ENCODE measurements around the gene DYSF.

Gene DYSF

GRCh38 chr2:71505086-71505769 lies 51.9 kb downstream of the DYSF start (continued):
- TF ChIP-seq HOXC10 (CRISPR knock-in tag; IDR thresholded peaks at IDR 0.05) (no peak), ZNF580 (tag by site-specific recombination; IDR thresholded peaks at IDR 0.05) (no peak), ZNF791 (tag by site-specific recombination; IDR thresholded peaks at IDR 0.05) (no peak), ZNF529 (tag by site-specific recombination; IDR thresholded peaks at IDR 0.05; ENCODE audit: insufficient replicate concordance) (no peak), ZNF350 (tag by site-specific recombination; IDR thresholded peaks at IDR 0.05) (no peak), ZBTB10 (tag by site-specific recombination; IDR thresholded peaks at IDR 0.05) (no peak), TRIM28 (IDR thresholded peaks at IDR 0.05; ENCODE audit: borderline replicate concordance, low read length) (no peak)
- TF ChIP-seq, protein P1, sequence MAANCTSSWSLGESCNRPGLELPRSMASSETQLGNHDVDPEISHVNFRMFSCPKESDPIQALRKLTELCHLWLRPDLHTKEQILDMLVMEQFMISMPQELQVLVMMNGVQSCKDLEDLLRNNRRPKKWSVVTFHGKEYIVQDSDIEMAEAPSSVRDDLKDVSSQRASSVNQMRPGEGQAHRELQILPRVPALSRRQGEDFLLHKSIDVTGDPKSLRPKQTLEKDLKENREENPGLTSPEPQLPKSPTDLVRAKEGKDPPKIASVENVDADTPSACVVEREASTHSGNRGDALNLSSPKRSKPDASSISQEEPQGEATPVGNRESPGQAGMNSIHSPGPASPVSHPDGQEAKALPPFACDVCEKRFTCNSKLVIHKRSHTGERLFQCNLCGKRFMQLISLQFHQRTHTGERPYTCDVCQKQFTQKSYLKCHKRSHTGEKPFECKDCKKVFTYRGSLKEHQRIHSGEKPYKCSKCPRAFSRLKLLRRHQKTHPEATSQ (tag by site-specific recombination; IDR thresholded peaks at IDR 0.05), result no peak
- TF ChIP-seq, protein P2, sequence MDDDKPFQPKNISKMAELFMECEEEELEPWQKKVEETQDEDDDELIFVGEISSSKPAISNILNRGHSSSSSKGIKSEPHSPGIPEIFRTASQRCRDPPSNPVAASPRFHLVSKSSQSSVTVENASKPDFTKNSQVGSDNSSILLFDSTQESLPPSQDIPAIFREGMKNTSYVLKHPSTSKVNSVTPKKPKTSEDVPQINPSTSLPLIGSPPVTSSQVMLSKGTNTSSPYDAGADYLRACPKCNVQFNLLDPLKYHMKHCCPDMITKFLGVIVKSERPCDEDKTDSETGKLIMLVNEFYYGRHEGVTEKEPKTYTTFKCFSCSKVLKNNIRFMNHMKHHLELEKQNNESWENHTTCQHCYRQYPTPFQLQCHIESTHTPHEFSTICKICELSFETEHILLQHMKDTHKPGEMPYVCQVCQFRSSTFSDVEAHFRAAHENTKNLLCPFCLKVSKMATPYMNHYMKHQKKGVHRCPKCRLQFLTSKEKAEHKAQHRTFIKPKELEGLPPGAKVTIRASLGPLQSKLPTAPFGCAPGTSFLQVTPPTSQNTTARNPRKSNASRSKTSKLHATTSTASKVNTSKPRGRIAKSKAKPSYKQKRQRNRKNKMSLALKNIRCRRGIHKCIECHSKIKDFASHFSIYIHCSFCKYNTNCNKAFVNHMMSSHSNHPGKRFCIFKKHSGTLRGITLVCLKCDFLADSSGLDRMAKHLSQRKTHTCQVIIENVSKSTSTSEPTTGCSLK (tag by site-specific recombination; IDR thresholded peaks at IDR 0.05), result no peak
- TF ChIP-seq, protein P3, sequence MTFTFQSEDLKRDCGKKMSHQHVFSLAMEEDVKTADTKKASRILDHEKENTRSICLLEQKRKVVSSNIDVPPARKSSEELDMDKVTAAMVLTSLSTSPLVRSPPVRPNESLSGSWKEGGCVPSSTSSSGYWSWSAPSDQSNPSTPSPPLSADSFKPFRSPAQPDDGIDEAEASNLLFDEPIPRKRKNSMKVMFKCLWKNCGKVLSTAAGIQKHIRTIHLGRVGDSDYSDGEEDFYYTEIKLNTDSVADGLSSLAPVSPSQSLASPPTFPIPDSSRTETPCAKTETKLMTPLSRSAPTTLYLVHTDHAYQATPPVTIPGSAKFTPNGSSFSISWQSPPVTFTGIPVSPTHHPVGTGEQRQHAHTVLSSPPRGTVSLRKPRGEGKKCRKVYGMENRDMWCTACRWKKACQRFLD (tag by site-specific recombination; IDR thresholded peaks at IDR 0.05), result no peak

DNA sequence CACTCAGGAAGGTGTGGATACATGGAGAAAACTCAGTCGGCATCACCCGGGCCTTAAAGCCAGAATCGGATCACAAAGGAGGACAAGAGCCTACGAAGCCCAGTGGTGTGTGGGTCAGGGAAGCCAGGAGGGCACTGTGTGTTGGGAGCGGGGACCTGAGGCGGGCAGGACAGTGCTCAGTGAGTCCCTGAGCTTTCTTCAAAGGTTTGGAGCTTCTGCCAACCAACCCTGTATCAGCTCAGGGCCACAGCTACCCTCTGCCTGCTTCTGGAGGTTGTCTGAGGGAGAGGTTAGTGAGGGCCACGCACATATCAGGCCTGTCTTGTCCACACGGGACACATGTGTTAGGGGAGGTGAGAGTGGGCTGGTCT lies 52.4 kb downstream of the DYSF start:
- no peak for TF ChIP-seq ZNF266 (tag by site-specific recombination; IDR thresholded peaks at IDR 0.05; ENCODE audit: low read depth)
- no peak for TF ChIP-seq ZNF214 (tag by site-specific recombination; IDR thresholded peaks at IDR 0.05; ENCODE audit: borderline replicate concordance)
- no peak for TF ChIP-seq ZNF624 (tag by site-specific recombination; IDR thresholded peaks at IDR 0.05)
- TF ChIP-seq BCL11A (tag by site-specific recombination; IDR thresholded peaks at IDR 0.05; ENCODE audit: low read depth), result no peak
- TF ChIP-seq MZF1 (tag by site-specific recombination; IDR thresholded peaks at IDR 0.05; ENCODE audit: borderline replicate concordance), result no peak
- TF ChIP-seq TCF7L2 (IDR thresholded peaks at IDR 0.05; ENCODE audit: borderline replicate concordance, low read depth, low read length), result no peak
- no peak for TF ChIP-seq ZNF223 (tag by site-specific recombination; IDR thresholded peaks at IDR 0.05)
- no peak for TF ChIP-seq YY1 (tag by site-specific recombination; IDR thresholded peaks at IDR 0.05)
- TF ChIP-seq ZNF202 (tag by site-specific recombination; IDR thresholded peaks at IDR 0.05; ENCODE audit: borderline replicate concordance), result no peak
- TF ChIP-seq ZFP41 (tag by site-specific recombination; IDR thresholded peaks at IDR 0.05; ENCODE audit: borderline replicate concordance), result no peak
- TF ChIP-seq SETDB1 (IDR thresholded peaks at IDR 0.05; ENCODE audit: insufficient read length, low read length), result no peak
- TF ChIP-seq ZNF785 (tag by site-specific recombination; IDR thresholded peaks at IDR 0.05), result no peak
- TF ChIP-seq ZNF174 (tag by site-specific recombination; IDR thresholded peaks at IDR 0.05), result no peak
- TF ChIP-seq ZNF558 (tag by site-specific recombination; IDR thresholded peaks at IDR 0.05), result no peak
- TF ChIP-seq, protein P4, sequence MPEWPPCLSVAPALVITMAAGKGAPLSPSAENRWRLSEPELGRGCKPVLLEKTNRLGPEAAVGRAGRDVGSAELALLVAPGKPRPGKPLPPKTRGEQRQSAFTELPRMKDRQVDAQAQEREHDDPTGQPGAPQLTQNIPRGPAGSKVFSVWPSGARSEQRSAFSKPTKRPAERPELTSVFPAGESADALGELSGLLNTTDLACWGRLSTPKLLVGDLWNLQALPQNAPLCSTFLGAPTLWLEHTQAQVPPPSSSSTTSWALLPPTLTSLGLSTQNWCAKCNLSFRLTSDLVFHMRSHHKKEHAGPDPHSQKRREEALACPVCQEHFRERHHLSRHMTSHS (tag by site-specific recombination; IDR thresholded peaks at IDR 0.05), result no peak
- no peak for TF ChIP-seq OSR2 (tag by site-specific recombination; IDR thresholded peaks at IDR 0.05)
- TF ChIP-seq ZNF837 (tag by site-specific recombination; IDR thresholded peaks at IDR 0.05), result no peak
- no peak for TF ChIP-seq ZNF133 (tag by site-specific recombination; IDR thresholded peaks at IDR 0.05)
- TF ChIP-seq SCRT1 (tag by site-specific recombination; IDR thresholded peaks at IDR 0.05; ENCODE audit: borderline replicate concordance), result no peak
- no peaks in the 10 kb centered on the region for H3K4me1 ChIP-seq (ENCODE audit: control insufficient read depth, insufficient read depth, low read length)
- ChIA-PET POLR2A (interaction anchor here (1.2 to 1.3 kb wide), 2 partner anchors 174 to 278 kb away, joined by 5 to 6 read pairs; partner anchors contain the start of genes PAIP2B and ZNF638), CTCF (interaction anchor here (0.5 to 4.1 kb wide), 7 partner anchors 39 to 1193 kb away, joined by 3 to 23 read pairs (median 4); no protein-coding TSS in a partner anchor)
- H3K36me3 ChIP-seq (ENCODE audit: control insufficient read depth in 2 of 2, insufficient read depth in 1 of 2, low read length in 2 of 2), result no peaks in the 10 kb centered on the region
- no peak overlapping the region for H3K4me3 ChIP-seq (ENCODE audit: low read depth, low read length)
- no peaks in the 10 kb centered on the region for H3K9me3 ChIP-seq (ENCODE audit: control insufficient read depth, insufficient read depth, low read depth, low read length)
- H3K27ac ChIP-seq (ENCODE audit: extremely low read depth, low read depth, low read length), result no peak overlapping the region

Data from HEK293 (cell line).